HG03469 (cell line): ENCODE data around the gene FRMD5.
A peak's percentile ranks its signal among the peaks of the same experiment; 100 is the strongest.
"Not testable (repeated sequence)": the region's sequence is repeated elsewhere in the genome, so short reads cannot be mapped to it uniquely, and the experiment has no call there.

Experiments
- ATAC-seq: cut with Tn5 transposase; IDR thresholded peaks from one replicate; pipeline ENCODE4 v1.9.1; 2021; ENCODE audit warnings: mild to moderate bottlenecking, moderate library complexity, moderate number of reproducible peaks; ENCODE audit not compliant: unreplicated experiment

The FRMD5 gene

DNA sequence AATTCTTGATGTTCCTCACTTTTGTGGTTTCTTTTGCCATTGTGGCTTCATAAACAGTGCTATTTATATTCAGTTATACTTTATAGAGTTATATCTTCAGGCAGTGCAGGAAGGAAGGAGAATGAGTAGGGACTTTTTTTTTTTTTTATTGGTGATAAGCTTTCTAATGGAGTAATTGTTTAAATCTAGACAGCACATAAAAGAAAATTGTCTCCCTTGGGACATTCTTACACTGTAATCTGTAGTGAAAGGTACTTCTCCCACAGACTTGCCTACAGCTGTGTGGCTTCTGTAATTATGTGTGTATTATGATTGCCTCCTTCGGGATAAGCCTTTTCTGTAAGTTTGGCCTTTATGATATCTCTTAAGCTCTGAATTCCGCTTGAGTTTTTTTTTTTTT lies 326.7 kb downstream of the FRMD5 start:
- ATAC-seq, result no peak

DNA sequence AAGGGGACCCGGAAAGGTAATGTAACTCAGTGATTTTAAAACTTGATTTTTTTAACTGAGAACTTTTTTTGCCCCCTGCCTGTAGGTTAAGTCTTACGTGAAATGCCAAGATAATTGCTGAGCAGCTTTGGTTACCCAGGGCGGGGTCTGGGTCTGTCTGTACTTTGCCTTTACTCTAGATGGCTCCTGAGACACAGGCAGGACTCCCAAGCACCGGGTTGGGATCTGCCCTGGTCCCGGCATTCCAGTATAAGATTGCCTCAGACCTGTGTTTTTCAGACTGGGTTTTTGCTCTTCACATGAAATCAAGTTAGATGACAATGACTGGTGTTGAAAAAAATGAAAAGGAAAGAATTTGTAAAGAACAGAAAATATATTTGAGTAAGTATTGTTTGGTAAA lies 328.0 kb downstream of the FRMD5 start:
- ATAC-seq, result no peak

DNA sequence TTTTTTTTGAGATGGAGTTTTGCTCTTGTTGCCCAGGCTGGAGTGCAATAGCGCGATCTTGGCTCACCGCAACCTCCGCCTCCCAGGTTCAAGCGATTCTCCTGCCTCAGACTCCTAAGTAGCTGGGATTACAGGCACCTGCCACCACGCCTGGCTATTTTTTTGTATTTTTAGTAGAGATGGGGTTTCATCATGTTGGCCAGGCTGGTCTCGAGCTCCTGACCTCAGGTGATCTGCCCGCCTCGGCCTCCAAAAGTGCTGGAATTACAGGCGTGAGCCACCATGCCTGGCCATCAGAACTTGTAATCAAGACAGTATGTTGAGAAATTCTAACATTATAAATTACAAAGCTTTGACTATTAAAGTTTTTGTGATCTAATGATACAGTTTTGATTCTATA lies 328.4 kb downstream of the FRMD5 start:
- ATAC-seq, result not testable (repeated sequence)

DNA sequence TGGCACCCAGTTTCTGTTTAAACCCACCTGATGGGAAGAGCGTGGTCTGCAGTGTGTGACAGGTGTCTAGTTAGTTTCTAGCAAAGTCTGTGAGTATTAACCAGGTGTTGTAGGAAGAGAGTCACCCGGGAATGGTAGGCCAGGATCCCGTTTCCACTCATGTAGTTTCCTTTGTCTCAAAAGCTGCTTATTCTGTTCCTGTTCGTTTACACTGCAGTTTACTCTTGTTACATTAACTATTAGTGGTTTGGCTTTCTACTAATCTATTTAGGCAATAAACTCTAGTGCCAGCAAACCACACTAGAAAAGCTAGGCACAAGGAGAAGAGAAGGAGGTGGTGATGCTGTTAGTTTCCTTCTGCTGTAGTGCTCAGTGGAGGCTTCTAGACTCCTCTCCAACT lies 335.5 kb downstream of the FRMD5 start:
- ATAC-seq, result no peak

DNA sequence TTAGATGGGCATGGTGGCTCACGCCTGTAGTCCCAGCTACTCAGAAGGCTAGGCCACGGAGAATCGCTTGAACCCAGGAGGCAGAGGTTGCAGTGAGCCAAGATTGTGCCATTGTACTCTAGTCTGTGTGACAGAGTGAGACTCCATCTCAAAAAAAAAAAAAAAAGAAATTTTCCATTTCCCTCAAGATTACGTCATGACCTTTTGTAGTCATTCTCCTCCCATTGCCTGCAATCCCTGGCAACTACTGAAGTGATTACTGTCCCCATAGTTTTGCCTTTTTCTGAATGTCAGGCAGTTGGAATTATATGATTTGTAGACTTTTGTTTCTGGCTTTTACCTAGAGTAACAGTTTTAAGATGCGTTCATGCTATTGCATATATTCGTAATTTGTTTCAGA lies 340.3 kb downstream of the FRMD5 start:
- ATAC-seq, result no peak

DNA sequence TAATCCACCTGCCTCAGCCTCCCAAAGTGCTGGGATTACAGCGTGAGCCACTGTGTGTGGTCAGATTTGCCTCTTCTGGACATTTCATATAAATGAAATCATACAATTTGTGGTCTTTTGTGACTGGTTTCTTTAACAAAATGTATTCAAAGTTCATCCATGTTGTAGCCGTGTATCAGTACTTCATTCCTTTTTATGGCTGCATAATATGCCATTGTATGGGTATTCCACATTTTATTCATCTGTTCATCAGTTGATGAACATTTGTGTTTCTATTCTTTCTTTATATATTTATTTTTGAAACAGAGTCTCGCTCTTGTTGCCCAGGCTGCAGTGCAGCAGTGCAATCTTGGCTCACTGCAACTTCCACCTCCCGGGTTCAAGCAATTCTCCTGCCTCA lies 342.5 kb downstream of the FRMD5 start:
- no peak for ATAC-seq

DNA sequence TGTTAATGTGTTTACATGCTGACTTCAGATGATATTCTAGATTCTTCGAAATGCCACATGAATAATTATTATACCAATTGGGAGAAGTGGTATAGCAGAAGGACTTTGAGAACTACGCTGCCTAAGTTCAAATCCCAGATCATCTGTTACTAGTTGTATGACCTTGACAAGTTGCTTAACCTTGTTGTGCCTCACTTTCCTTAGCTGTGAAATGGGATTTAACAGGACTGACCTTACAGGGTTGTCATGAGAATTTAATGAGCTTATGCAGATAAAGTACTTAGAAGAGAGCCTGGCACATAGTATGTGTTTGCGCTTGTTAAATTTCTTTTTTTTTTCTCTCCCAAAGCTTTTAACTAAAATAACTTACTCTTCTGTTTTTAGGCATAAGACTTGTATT lies 343.8 kb downstream of the FRMD5 start:
- no peak for ATAC-seq

DNA sequence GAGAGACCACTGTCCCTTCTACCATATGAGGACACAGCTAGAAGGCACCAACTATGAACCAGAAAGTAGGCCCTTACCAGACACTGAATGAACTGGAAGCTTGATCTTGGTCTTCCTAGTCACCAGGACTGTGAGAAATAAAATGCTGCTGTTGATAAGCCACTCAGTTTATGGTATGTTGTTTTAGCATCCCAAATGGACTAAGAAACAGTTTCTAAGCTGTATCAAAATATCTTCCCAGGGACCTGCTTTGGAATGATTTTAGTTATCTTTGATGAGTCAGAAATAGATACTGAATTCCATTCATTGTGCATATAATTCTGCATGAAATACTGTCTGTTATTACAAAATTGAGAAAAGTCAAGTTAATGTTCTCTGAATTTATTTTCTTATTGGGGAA lies 349.6 kb downstream of the FRMD5 start:
- no peak for ATAC-seq

DNA sequence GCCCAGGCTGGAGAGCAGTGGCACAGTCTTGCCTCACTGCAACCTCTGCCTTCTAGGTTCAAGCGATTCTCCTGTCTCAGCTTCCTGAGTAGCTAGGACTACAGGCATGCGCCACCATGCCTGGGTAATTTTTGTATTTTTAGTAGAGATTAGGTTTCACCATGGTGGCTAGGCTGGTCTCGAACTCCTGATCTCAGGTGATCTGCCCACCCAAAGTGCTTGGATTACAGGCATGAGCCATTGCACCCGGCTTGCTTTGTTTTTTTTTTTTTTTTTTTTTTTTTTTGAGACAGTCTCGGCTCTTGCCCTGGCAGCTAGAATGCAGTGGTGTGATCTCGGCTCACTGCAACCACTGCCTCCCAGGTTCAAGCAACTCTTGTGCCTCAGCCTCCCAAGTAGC lies 362.6 kb downstream of the FRMD5 start:
- not testable (repeated sequence) for ATAC-seq

DNA sequence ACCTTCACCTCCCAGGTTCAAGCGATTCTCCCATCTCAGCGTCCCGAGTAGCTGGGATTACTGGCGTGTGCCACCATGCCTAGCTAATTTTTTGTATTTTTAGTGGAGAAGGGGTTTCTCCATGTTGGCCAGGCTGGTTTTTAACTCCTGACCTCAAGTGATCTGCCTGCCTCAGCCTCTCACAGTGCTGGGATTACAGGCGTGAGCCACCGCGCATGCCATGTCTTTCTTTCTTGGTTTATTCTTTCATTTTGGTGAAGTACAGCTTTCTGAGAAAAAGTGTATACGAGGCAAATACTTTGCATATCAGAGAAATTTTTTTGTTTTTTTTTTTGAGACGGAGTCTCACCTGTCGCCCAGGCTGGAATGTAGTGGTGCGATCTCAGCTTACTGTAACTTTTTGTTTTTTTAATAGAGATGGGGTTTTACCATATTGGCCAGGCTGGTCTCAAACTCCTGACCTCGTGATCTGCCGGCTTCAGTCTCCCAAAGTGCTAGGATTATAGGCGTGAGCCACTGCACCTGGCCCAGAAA lies 363.5 kb downstream of the FRMD5 start:
- not testable (repeated sequence) for ATAC-seq

DNA sequence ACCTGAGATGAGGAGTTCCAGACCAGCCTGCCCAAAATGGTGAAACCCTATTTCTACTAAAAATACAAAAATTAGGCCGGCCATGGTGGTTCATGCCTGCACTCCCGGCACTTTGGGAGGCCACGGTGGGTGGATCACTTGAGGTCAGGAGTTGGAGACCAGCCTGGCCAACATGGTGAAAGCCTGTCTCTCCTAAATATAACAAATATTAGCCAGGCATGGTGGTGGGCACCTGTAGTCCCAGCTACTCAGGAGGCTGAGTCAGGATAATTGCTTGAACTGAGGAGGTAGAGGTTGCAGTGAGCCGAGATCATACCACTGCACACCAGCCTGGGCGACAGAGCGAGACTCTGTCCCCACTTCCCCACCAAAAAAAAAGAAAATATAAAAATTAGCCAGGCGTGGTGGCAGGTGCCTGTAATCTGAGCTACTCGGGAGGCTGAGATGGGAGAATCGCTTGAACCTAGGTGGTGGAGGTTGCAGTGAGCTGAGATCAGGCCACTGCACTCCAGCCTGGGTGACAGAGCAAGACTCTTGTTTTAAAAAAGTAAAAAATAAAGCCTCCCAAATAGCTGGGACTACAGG lies 364.3 kb downstream of the FRMD5 start:
- not testable (repeated sequence) for ATAC-seq

DNA sequence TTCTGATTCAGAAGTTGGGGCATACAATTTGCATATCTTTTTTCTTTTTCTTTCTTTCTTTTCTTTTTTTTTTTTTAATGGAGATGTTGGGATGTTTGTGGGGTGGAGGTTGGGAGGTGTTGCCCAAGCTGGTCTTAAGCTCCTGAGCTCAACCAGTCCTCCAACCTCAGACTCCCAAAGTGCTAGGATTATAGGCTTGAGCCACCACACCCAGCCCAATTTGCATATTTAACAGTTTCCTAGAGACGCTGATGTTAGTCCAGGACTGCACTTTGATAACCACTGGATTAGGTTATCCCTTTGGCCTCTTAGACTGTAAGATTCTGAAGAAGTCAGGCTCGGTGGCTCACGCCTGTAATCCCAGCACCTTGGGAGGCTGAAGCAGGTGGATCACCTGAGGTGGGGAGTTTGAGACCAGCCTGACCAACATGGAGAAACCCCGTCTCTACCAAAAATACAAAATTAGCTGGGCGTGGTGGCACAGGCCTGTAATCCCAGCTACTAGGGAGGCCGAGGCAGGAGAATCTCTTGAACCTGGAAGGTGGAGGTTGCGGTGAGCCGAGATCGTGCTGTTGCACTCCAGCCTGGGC lies 365.0 kb downstream of the FRMD5 start:
- not testable (repeated sequence) for ATAC-seq

DNA sequence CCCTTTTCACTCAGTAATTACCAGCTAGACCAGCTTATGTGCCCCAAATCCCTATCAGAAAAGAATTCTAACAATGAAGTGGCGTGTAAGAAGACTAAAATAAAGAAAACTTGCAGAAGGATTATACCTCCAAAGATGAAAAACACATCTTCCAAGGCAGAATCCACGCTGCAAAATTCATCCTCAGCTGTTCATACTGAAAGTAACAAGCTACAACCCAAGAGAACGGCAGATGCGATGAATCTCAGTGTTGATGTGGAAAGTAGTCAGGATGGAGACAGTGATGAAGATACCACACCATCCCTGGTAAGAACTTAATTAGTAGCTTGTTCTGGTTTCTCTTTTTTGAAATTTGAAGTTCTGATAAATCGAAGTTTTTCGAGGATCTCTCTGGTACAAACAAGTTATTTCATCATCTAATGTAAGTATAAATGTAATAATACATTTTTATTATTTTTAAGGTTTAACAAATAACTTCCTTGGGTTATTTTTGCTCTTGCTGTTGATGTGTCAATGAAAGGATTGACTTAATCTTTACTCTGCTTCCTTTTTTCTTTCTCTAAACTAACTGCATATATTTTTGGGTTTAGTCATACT lies 366.9 kb downstream of the FRMD5 start:
- no peak for ATAC-seq

DNA sequence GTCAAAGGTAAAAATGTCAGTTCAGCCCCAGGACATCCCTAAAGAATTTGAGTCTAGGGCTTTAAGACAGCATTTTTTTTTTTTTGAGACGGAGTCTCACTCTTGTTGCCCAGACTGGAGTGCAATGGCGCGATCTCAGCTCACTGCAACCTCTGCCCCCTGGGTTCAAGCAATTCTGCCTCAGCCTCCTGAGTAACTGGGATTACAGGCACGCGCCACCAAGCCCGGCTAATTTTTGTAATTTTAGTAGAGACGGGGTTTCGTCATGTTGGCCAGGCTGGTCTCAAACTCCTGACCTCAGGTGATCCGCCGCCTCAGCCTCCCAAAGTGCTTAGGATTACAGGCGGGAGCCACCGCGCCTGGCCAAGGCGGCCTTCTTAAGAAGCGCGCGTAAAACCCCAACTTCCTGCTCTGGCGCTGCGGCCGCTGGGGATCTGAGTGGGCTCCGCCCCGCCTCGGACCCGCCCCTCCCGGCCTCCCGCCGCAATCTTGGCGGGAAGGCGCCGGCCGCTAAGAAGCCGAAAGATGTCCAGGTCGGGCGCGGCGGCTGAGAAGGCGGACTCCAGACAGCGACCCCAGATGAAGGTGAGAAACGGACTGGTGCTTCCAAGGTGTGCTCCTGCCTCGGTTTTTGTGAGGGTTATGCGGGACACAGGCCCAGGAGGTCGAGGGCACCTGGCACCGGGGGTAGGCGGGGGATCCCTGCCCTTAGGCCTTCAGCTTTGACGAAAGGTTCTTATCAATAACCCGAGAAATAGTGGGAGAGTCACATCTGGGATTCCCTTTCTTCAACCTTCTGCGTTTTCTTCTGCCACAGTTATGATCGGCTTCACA lies 368.3 kb downstream of the FRMD5 start, which contains the start of gene WDR76:
Gene WDR76, plus strand, starts transcription at position 495 of the 834 bp plus-strand sequence. Its CDS starts 31 bp downstream, at position 526.
- ATAC-seq, result no peak

DNA sequence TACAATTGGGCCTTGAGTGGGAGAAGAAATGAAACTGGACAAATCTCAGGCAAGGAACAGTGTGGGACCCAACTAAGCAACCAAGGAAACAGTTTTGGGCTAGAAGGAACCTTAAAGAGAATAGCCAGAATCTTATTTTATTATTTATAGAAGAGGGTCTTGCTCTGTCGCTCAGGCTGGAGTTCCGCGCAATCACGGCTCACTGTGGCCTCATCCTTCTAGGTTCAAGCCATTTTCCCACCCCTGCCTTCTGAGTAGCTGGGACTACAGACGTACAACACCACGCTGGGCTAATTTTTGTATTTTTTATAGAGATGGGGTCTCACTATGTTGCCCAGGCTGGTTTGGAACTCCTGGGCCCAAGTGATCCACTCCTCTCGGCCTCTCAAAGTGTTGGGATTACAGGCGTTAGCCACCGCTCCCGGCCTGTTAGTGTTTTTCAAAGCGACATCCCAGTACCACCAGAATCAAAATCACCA lies 369.0 kb downstream of the FRMD5 start:
- no peak for ATAC-seq

DNA sequence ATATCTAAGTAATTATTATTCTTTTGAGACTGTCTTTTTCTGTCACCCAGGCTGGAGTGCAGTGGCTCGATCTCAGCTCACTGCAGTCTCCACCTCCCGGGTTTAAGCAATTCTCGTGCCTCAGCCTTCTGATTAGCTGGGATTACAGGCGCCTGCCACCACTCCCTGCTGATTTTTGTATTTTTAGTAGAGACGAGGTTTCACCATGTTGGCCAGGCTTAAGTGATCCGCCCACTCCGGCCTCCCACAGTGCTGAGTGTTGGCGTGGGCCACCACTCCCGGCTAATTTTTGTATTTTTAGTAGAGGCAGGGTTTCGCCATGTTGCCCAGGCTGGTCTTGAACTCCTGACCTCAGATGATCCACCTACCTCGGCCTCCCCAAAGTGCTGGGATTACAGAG lies 369.8 kb downstream of the FRMD5 start:
- ATAC-seq, result not testable (repeated sequence)

DNA sequence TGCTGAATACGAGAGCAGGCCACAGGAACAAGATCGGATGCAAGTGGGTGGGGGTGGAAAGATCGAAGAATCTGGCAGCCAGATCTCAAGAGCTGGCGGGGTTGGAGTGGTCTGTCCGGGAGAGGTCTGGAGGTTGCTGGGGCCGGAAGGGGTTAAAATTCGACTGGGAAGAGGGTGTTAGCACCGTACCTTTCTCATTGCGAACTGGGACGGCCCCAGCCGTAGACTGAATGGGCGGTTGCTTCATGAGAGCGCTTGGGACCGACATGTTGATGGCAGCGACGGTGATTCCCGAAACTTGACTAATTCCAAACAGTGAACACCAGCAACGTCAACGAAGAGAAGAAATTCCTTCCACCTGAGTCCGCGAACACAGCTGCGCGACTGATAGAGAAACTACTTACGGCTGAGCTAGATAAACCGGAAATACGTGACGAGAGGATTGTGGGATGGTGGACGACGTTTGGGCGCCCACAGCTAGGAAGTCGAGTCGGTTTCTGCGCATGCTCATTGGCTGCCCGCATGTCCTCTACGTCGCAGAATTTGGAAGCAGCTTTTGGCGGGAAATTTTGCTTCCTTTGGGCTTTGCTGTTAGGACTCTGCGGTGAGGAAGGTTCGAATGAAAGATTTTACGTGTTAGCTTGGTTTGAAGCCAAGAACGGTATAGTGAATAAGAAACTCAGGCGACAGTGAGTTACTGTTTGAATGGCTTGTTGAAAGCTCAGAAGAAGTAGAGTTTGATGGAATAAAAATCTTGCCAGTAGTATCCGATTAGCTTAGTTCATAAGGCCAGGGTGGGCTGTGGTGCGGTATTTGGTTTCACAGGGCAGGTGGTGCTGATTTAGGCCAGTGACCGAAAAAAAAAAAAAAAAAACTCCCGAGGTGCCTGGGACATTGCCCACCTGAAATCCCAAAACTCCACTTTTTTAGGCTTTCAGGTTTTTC lies 370.5 kb downstream of the FRMD5 start, which contains the start of gene MFAP1:
Gene MFAP1, minus strand, starts transcription at position 389 of the 945 bp plus-strand sequence. Its CDS starts 121 bp downstream, at position 268.
- ATAC-seq, result peak; percentile 45

DNA sequence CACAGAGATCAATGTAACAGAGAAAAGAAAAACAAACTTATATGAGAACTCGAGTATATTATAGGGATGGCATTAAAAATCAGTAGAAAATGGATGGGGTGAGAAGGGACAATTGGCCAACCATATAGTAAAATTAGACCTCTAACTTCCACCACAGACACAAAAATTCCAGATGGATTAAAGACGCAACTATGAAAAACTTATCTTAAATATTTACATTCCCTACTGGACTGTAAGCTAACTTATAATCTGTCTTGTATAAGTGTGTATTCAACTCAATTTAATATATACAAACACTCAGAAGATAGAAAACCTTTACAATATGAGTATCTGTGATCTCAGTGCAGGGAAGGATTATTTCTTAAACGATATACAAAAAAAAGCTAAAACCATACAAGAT lies 373.6 kb downstream of the FRMD5 start:
- no peak for ATAC-seq
